Neural crest cell (in vitro differentiated cells): ENCODE measurements around the gene PEX6. TPM values are rescaled to one million over a fixed set of nuclear protein-coding genes. Genes with fewer than 3 reads are reported as not detected.

Source experiments
- DNase-seq: peaks from one replicate; pipeline ENCODE4 v3.0.0; 2021; ENCODE audit warnings: low read depth, mixed read lengths, low spot score
- H3K27ac Mint-ChIP-seq: one replicate; pipeline ENCODE4 v1.8.0; 2021; ENCODE audit warnings: mild to moderate bottlenecking, mixed read lengths; ENCODE audit not compliant: unreplicated experiment
- H3K27me3 Mint-ChIP-seq: 2 replicates; pipeline ENCODE4 v1.8.0; 2021; ENCODE audit warnings: low read depth, mild to moderate bottlenecking, mixed read lengths
- H3K36me3 Mint-ChIP-seq: 2 replicates; pipeline ENCODE4 v1.8.0; 2021; ENCODE audit warnings: low read depth, mild to moderate bottlenecking, mixed read lengths
- H3K4me1 Mint-ChIP-seq: 2 replicates; pipeline ENCODE4 v1.8.0; 2021; ENCODE audit warnings: mixed read lengths
- H3K4me3 Mint-ChIP-seq: one replicate; pipeline ENCODE4 v1.8.0; 2021; ENCODE audit warnings: mild to moderate bottlenecking, mixed read lengths
- H3K9me3 Mint-ChIP-seq: 2 replicates; pipeline ENCODE4 v1.8.0; 2021; ENCODE audit warnings: mixed read lengths
- CTCF ChIP-seq: fragments of 200-600 bp; sonication (generic); conservative IDR thresholded peaks from 2 replicates; pipeline ENCODE4 v1.5.0; 2021; ENCODE audit warnings: antibody characterized with exemption, mild to moderate bottlenecking
- total RNA-seq: library from RNA; stranded (reverse); gene quantifications from 2 replicates; pipeline ENCODE4 v1.2.1, GENCODE V29; 2021

PEX6 gene
- total RNA-seq, 1 donor from 2014 or later: 22.5 TPM

- Mint-ChIP-seq H3K27me3 (no peaks in the 10 kb centered on the region), H3K36me3 (peaks cover 2% of the 10 kb centered on the region), H3K4me1 (peaks cover 3% of the 10 kb centered on the region), H3K27ac (no peak overlapping the region), H3K4me3 (no peak overlapping the region), H3K9me3 (no peaks in the 10 kb centered on the region)
- no peak for TF ChIP-seq CTCF
- no peak for DNase-seq
Observed at GRCh38 chr6:42996513-42996912, 17.5 kb upstream of the PEX6 start.

GRCh38 chr6:42993445-42993844, 14.5 kb upstream of the PEX6 start:
- TF ChIP-seq CTCF: no peak
- Mint-ChIP-seq H3K9me3 (no peaks in the 10 kb centered on the region), H3K27me3 (no peaks in the 10 kb centered on the region), H3K27ac (no peak overlapping the region), H3K4me3 (no peak overlapping the region), H3K36me3 (peaks cover 2% of the 10 kb centered on the region), H3K4me1 (peaks cover 5% of the 10 kb centered on the region)
- DNase-seq: no peak

GRCh38 chr6:42989923-42990322, 10.9 kb upstream of the PEX6 start:
- no peak for DNase-seq
- Mint-ChIP-seq H3K9me3 (no peaks in the 10 kb centered on the region), H3K4me1 (peaks cover 31% of the 10 kb centered on the region), H3K27me3 (no peaks in the 10 kb centered on the region), H3K27ac (no peak overlapping the region), H3K4me3 (no peak overlapping the region), H3K36me3 (peaks cover 2% of the 10 kb centered on the region)
- no peak for TF ChIP-seq CTCF

- no peak for TF ChIP-seq CTCF
- Mint-ChIP-seq H3K36me3 (peaks cover under 1% of the 10 kb centered on the region), H3K9me3 (no peaks in the 10 kb centered on the region), H3K27ac (no peak overlapping the region), H3K27me3 (no peaks in the 10 kb centered on the region), H3K4me3 (peak overlapping the region; percentile 91), H3K4me1 (peaks cover 40% of the 10 kb centered on the region)
- no peak for DNase-seq
Observed at GRCh38 chr6:42988486-42989020, 9.6 kb upstream of the PEX6 start.

- peaks cover 41% of the 10 kb centered on the region for H3K4me1 Mint-ChIP-seq
Observed at GRCh38 chr6:42987533-42988451, 8.8 kb upstream of the PEX6 start.

More at GRCh38 chr6:42987533-42988451, 8.8 kb upstream of the PEX6 start:
- DNase-seq: no peak
- H3K36me3 Mint-ChIP-seq: no peaks in the 10 kb centered on the region
- H3K27ac Mint-ChIP-seq: peak overlapping the region; percentile 84
- peak overlapping the region; percentile 91 for H3K4me3 Mint-ChIP-seq
- TF ChIP-seq CTCF: no peak
- no peaks in the 10 kb centered on the region for H3K27me3 Mint-ChIP-seq
- H3K9me3 Mint-ChIP-seq: no peaks in the 10 kb centered on the region
